H1 (cell line): ENCODE results near the gene MBP. TPM values are rescaled to one million over a fixed set of nuclear protein-coding genes. Genes with fewer than 3 reads are reported as not detected.

ENCODE experiments used
- JUND ChIP-seq: IDR thresholded peaks from 2 replicates; pipeline ENCODE4 v1.6.1; 2011; ENCODE audit warnings: mild to moderate bottlenecking, improper control_type of control experiment, low read length
- RNF2 ChIP-seq: fragments of 200-900, 300-1000 bp; sonication (generic); IDR thresholded peaks from 2 replicates; pipeline ENCODE4 v1.7.1; 2016; ENCODE audit warnings: borderline replicate concordance, low read depth, mild to moderate bottlenecking, antibody characterized with exemption, low read length; ENCODE audit not compliant: poor library complexity, severe bottlenecking; ENCODE audit errors: missing control alignments
- polyA plus RNA-seq, 7 experiments: library from polyadenylated mRNA; depleted of rRNA in 3 of 7; stranded (reverse) in 5 of 7; unstranded in 2 of 7; fragments of >200 nt in 5 of 7; fragments of 200-250 nt in 2 of 7; gene quantifications; 1 replicate in 5 of 7; 2 replicates in 1 of 7; 4 replicates in 1 of 7; pipeline versions ENCODE4 v1.2.1 to v1.2.3, GENCODE V29; 2011 to 2013; ENCODE audit warnings: missing spikeins in 2 of 7, mixed read lengths in 2 of 7
- total RNA-seq: library from RNA; stranded (reverse); fragmentation: NEBNext Ultra II Directional; extraction: Animal tissue kit (Norgen Biotek cat#: 25700); gene quantifications from 2 replicates; pipeline ENCODE4 v1.2.1, GENCODE V29; 2021
- TF ChIP-seq, protein P1 (sequence below): fragments of 300-600 bp; sonication (generic); IDR thresholded peaks from 2 replicates; pipeline ENCODE4 v1.7.1; 2012; ENCODE audit warnings: low read length, moderate library complexity, mild to moderate bottlenecking, inconsistent platforms; ENCODE audit not compliant: insufficient replicate concordance
- TF ChIP-seq, protein P2 (sequence below): IDR thresholded peaks from 2 replicates; pipeline ENCODE4 v1.6.1; 2012; ENCODE audit warnings: inconsistent platforms

The MBP gene
- total and polyA plus RNA-seq, 2 of the 8 experiments (the other 6 are each of a cell fraction or from before 2014, with no cell fraction given), result 7.7 to 19.2 TPM

- TF ChIP-seq, protein P1, sequence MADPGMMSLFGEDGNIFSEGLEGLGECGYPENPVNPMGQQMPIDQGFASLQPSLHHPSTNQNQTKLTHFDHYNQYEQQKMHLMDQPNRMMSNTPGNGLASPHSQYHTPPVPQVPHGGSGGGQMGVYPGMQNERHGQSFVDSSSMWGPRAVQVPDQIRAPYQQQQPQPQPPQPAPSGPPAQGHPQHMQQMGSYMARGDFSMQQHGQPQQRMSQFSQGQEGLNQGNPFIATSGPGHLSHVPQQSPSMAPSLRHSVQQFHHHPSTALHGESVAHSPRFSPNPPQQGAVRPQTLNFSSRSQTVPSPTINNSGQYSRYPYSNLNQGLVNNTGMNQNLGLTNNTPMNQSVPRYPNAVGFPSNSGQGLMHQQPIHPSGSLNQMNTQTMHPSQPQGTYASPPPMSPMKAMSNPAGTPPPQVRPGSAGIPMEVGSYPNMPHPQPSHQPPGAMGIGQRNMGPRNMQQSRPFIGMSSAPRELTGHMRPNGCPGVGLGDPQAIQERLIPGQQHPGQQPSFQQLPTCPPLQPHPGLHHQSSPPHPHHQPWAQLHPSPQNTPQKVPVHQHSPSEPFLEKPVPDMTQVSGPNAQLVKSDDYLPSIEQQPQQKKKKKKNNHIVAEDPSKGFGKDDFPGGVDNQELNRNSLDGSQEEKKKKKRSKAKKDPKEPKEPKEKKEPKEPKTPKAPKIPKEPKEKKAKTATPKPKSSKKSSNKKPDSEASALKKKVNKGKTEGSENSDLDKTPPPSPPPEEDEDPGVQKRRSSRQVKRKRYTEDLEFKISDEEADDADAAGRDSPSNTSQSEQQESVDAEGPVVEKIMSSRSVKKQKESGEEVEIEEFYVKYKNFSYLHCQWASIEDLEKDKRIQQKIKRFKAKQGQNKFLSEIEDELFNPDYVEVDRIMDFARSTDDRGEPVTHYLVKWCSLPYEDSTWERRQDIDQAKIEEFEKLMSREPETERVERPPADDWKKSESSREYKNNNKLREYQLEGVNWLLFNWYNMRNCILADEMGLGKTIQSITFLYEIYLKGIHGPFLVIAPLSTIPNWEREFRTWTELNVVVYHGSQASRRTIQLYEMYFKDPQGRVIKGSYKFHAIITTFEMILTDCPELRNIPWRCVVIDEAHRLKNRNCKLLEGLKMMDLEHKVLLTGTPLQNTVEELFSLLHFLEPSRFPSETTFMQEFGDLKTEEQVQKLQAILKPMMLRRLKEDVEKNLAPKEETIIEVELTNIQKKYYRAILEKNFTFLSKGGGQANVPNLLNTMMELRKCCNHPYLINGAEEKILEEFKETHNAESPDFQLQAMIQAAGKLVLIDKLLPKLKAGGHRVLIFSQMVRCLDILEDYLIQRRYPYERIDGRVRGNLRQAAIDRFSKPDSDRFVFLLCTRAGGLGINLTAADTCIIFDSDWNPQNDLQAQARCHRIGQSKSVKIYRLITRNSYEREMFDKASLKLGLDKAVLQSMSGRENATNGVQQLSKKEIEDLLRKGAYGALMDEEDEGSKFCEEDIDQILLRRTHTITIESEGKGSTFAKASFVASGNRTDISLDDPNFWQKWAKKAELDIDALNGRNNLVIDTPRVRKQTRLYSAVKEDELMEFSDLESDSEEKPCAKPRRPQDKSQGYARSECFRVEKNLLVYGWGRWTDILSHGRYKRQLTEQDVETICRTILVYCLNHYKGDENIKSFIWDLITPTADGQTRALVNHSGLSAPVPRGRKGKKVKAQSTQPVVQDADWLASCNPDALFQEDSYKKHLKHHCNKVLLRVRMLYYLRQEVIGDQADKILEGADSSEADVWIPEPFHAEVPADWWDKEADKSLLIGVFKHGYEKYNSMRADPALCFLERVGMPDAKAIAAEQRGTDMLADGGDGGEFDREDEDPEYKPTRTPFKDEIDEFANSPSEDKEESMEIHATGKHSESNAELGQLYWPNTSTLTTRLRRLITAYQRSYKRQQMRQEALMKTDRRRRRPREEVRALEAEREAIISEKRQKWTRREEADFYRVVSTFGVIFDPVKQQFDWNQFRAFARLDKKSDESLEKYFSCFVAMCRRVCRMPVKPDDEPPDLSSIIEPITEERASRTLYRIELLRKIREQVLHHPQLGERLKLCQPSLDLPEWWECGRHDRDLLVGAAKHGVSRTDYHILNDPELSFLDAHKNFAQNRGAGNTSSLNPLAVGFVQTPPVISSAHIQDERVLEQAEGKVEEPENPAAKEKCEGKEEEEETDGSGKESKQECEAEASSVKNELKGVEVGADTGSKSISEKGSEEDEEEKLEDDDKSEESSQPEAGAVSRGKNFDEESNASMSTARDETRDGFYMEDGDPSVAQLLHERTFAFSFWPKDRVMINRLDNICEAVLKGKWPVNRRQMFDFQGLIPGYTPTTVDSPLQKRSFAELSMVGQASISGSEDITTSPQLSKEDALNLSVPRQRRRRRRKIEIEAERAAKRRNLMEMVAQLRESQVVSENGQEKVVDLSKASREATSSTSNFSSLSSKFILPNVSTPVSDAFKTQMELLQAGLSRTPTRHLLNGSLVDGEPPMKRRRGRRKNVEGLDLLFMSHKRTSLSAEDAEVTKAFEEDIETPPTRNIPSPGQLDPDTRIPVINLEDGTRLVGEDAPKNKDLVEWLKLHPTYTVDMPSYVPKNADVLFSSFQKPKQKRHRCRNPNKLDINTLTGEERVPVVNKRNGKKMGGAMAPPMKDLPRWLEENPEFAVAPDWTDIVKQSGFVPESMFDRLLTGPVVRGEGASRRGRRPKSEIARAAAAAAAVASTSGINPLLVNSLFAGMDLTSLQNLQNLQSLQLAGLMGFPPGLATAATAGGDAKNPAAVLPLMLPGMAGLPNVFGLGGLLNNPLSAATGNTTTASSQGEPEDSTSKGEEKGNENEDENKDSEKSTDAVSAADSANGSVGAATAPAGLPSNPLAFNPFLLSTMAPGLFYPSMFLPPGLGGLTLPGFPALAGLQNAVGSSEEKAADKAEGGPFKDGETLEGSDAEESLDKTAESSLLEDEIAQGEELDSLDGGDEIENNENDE, result no peak
- TF ChIP-seq JUND, result no peak
- TF ChIP-seq, protein P2, sequence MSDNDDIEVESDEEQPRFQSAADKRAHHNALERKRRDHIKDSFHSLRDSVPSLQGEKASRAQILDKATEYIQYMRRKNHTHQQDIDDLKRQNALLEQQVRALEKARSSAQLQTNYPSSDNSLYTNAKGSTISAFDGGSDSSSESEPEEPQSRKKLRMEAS, result no peak
- no peak for TF ChIP-seq RNF2
These were observed 78.8 kb downstream of the MBP start (continued) for GRCh38 chr18:77053616-77054287.
